Neural cell (in vitro differentiated cells): ENCODE data around the gene OAS1.

ENCODE experiments used
- CTCF ChIP-seq: fragments of 450-650 bp; IDR thresholded peaks from 2 replicates; pipeline ENCODE4 v1.5.1; 2014; ENCODE audit warnings: antibody characterized with exemption, mild to moderate bottlenecking, moderate library complexity; ENCODE audit not compliant: poor library complexity, severe bottlenecking
- EP300 ChIP-seq: fragments of 450-650 bp; conservative IDR thresholded peaks from 2 replicates; pipeline ENCODE4 v1.6.1; 2014; ENCODE audit warnings: antibody characterized with exemption, mild to moderate bottlenecking, moderate library complexity; ENCODE audit not compliant: poor library complexity, severe bottlenecking
- EZH2 ChIP-seq: fragments of 200-600, 300-800 bp; shearing (Covaris generic), sonication (generic); IDR thresholded peaks from 2 replicates; pipeline ENCODE4 v1.6.1; 2014; ENCODE audit warnings: antibody characterized with exemption, low read length, borderline replicate concordance, mild to moderate bottlenecking; ENCODE audit not compliant: insufficient read depth, poor library complexity, severe bottlenecking
- POLR2AphosphoS5 ChIP-seq: IDR thresholded peaks from 2 replicates; pipeline ENCODE4 v1.6.1; 2012
- REST ChIP-seq: IDR thresholded peaks from 2 replicates; pipeline ENCODE4 v1.6.1; 2012; ENCODE audit warnings: borderline replicate concordance
- TAF1 ChIP-seq: IDR thresholded peaks from 2 replicates; pipeline ENCODE4 v1.6.1; 2012; ENCODE audit warnings: low read depth

- TF ChIP-seq REST (no peak), CTCF (no peak), EP300 (no peak), TAF1 (no peak), EZH2 (no peak), POLR2AphosphoS5 (no peak)
Measured at GRCh38 chr12:112947314-112947713, 40.6 kb downstream of the OAS1 start.
